Tibial nerve (tissue), 4 donors: ENCODE results near the gene S100A4.

Experiments
- CTCF ChIP-seq, 5 experiments: fragments of 200-600 bp in 3 of 5; fragments of 450-650 bp in 2 of 5; sonication (generic) in 3 of 5; IDR thresholded peaks; one replicate each; pipeline ENCODE4 v1.5.1; 2016 to 2019; ENCODE audit warnings: antibody characterized with exemption in 5 of 5, mild to moderate bottlenecking in 3 of 5, moderate library complexity in 2 of 5
- EP300 ChIP-seq, 2 donors: sonication (generic); formaldehyde crosslinking; IDR thresholded peaks; one replicate each; pipeline ENCODE4 v1.6.1; 2017; ENCODE audit warnings: antibody characterized with exemption in 2 of 2, mild to moderate bottlenecking in 1 of 2
- POLR2A ChIP-seq, 2 donors: fragments of 450-650 bp; IDR thresholded peaks; one replicate each; pipeline ENCODE4 v1.6.1; 2017; ENCODE audit warnings: antibody characterized with exemption in 2 of 2, mild to moderate bottlenecking in 2 of 2, moderate library complexity in 2 of 2

GRCh38 chr1:153532769-153533599, 12.6 kb downstream of the S100A4 start:
- TF ChIP-seq EP300 (IDR thresholded peaks at IDR 0.05) (peak in 1 of 2 donors; percentile 75), CTCF (IDR thresholded peaks at IDR 0.05) (peak; percentile 90 to 97 (median 95)), POLR2A (IDR thresholded peaks at IDR 0.05) (peak; percentile 48 to 50)
